Type B pancreatic cell (in vitro differentiated cells): ENCODE results near the gene XIRP1. TPM values are rescaled to one million over a fixed set of nuclear protein-coding genes. Genes with fewer than 3 reads are reported as not detected.

Experiments
- DNase-seq: peaks from one replicate; pipeline ENCODE4 v3.0.0; 2021; ENCODE audit warnings: mixed read lengths; ENCODE audit not compliant: unreplicated experiment; ENCODE audit errors: extremely low spot score
- H3K27ac Mint-ChIP-seq: 2 replicates; pipeline ENCODE4 v1.8.0; 2021; ENCODE audit warnings: mild to moderate bottlenecking, mixed read lengths
- H3K27me3 Mint-ChIP-seq: 2 replicates; pipeline ENCODE4 v1.8.0; 2021; ENCODE audit warnings: mixed read lengths
- H3K36me3 Mint-ChIP-seq: 2 replicates; pipeline ENCODE4 v1.8.0; 2021; ENCODE audit warnings: mixed read lengths
- H3K4me1 Mint-ChIP-seq: one replicate; pipeline ENCODE4 v1.8.0; 2021; ENCODE audit warnings: mixed read lengths; ENCODE audit not compliant: unreplicated experiment
- H3K4me3 Mint-ChIP-seq: 2 replicates; pipeline ENCODE4 v1.8.0; 2021; ENCODE audit warnings: mild to moderate bottlenecking, mixed read lengths
- H3K9me3 Mint-ChIP-seq: 2 replicates; pipeline ENCODE4 v1.8.0; 2021; ENCODE audit warnings: mixed read lengths
- CTCF ChIP-seq: fragments of 200-600 bp; sonication (generic); conservative IDR thresholded peaks from 2 replicates; pipeline ENCODE4 v1.5.0; 2021; ENCODE audit warnings: antibody characterized with exemption, mild to moderate bottlenecking
- total RNA-seq: library from RNA; stranded (reverse); gene quantifications from 2 replicates; pipeline ENCODE4 v1.2.1, GENCODE V29; 2021; ENCODE audit warnings: low replicate concordance

Gene XIRP1
- total RNA-seq, 1 donor from 2014 or later: 0.12 TPM

GRCh38 chr3:39138804-39139415, 53.5 kb downstream of the XIRP1 start:
- H3K36me3 Mint-ChIP-seq: peaks cover 15% of the 10 kb centered on the region
- no peak for TF ChIP-seq CTCF
- DNase-seq: no peak
- H3K27me3 Mint-ChIP-seq: no peaks in the 10 kb centered on the region
- H3K27ac Mint-ChIP-seq: no peak overlapping the region
- H3K4me3 Mint-ChIP-seq: no peak overlapping the region
- no peaks in the 10 kb centered on the region for H3K9me3 Mint-ChIP-seq
- H3K4me1 Mint-ChIP-seq: peaks cover 6% of the 10 kb centered on the region

- H3K9me3 Mint-ChIP-seq: no peaks in the 10 kb centered on the region
- no peaks in the 10 kb centered on the region for H3K27me3 Mint-ChIP-seq
- no peak for TF ChIP-seq CTCF
- no peak for DNase-seq
- H3K4me1 Mint-ChIP-seq: peaks cover 6% of the 10 kb centered on the region
- H3K36me3 Mint-ChIP-seq: peaks cover 19% of the 10 kb centered on the region
- H3K27ac Mint-ChIP-seq: no peak overlapping the region
- no peak overlapping the region for H3K4me3 Mint-ChIP-seq
Observed at GRCh38 chr3:39137991-39138803, 54.2 kb downstream of the XIRP1 start.

GRCh38 chr3:39137435-39137936, 54.9 kb downstream of the XIRP1 start:
- TF ChIP-seq CTCF: no peak
- Mint-ChIP-seq H3K36me3 (peaks cover 16% of the 10 kb centered on the region), H3K27ac (no peak overlapping the region)

GRCh38 chr3:39136533-39137434, 55.6 kb downstream of the XIRP1 start:
- no peak for DNase-seq
- H3K27me3 Mint-ChIP-seq: no peaks in the 10 kb centered on the region
- peaks cover 10% of the 10 kb centered on the region for H3K4me1 Mint-ChIP-seq
- H3K27ac Mint-ChIP-seq: no peak overlapping the region
- H3K4me3 Mint-ChIP-seq: no peak overlapping the region
- H3K9me3 Mint-ChIP-seq: no peaks in the 10 kb centered on the region
- no peak for TF ChIP-seq CTCF
- H3K36me3 Mint-ChIP-seq: peaks cover 16% of the 10 kb centered on the region

More at GRCh38 chr3:39137435-39137936, 54.9 kb downstream of the XIRP1 start:
- Mint-ChIP-seq H3K4me1 (peaks cover 7% of the 10 kb centered on the region), H3K27me3 (no peaks in the 10 kb centered on the region), H3K4me3 (peak overlapping the region; percentile 19), H3K9me3 (no peaks in the 10 kb centered on the region)
- no peak for DNase-seq

- Mint-ChIP-seq H3K4me3 (no peak overlapping the region), H3K27ac (no peak overlapping the region), H3K36me3 (peaks cover 16% of the 10 kb centered on the region), H3K27me3 (no peaks in the 10 kb centered on the region), H3K9me3 (no peaks in the 10 kb centered on the region), H3K4me1 (peaks cover 16% of the 10 kb centered on the region)
- no peak for DNase-seq
- no peak for TF ChIP-seq CTCF
Observed at GRCh38 chr3:39135170-39135805, 57.1 kb downstream of the XIRP1 start.
